ENCODE results near the gene YJU2.
"Not testable (repeated sequence)": the region's sequence is repeated elsewhere in the genome, so short reads cannot be mapped to it uniquely, and the experiment has no call there.

The YJU2 gene

GRCh38 chr19:4246767-4247593, at the start of gene YJU2:
Gene YJU2 (plus strand): TSS chr19:4247080. CDS start chr19:4247147, 67 bp downstream.
- peak; percentile 82 to 98 for DNase-seq

GRCh38 chr19:4197228-4197624, 49.7 kb upstream of the YJU2 start:
- DNase-seq = no peak

GRCh38 chr19:4197625-4198466, 49.0 kb upstream of the YJU2 start:
- DNase-seq = no peak

- no peak for DNase-seq
Observed at GRCh38 chr19:4198467-4199126, 48.3 kb upstream of the YJU2 start.

GRCh38 chr19:4199699-4200293, 47.1 kb upstream of the YJU2 start:
- DNase-seq = no peak

- no peak for DNase-seq
Observed at GRCh38 chr19:4200940-4201542, 45.8 kb upstream of the YJU2 start.

- DNase-seq = no peak
Observed at GRCh38 chr19:4201798-4202197, 45.1 kb upstream of the YJU2 start.

GRCh38 chr19:4206818-4207484, 39.9 kb upstream of the YJU2 start:
- DNase-seq = no peak

GRCh38 chr19:4208385-4209094, 38.3 kb upstream of the YJU2 start:
- no peak for DNase-seq

- DNase-seq = no peak
Observed at GRCh38 chr19:4210166-4210731, 36.6 kb upstream of the YJU2 start.

- no peak for DNase-seq
Observed at GRCh38 chr19:4213116-4213515, 33.8 kb upstream of the YJU2 start.

- DNase-seq = no peak
Observed at GRCh38 chr19:4215807-4216206, 31.1 kb upstream of the YJU2 start.

GRCh38 chr19:4216846-4217245, 30.0 kb upstream of the YJU2 start:
- no peak for DNase-seq

- no peak for DNase-seq
Observed at GRCh38 chr19:4217429-4218264, 29.2 kb upstream of the YJU2 start.

- not testable (repeated sequence) for DNase-seq
Observed at GRCh38 chr19:4218523-4218922, 28.4 kb upstream of the YJU2 start.

- no peak for DNase-seq
Observed at GRCh38 chr19:4220188-4220587, 26.7 kb upstream of the YJU2 start.

- DNase-seq = no peak
Observed at GRCh38 chr19:4224470-4224869, 22.4 kb upstream of the YJU2 start.

- no peak for DNase-seq
Observed at GRCh38 chr19:4225885-4226284, 21.0 kb upstream of the YJU2 start.

GRCh38 chr19:4227771-4228170, 19.1 kb upstream of the YJU2 start:
- DNase-seq = no peak

- DNase-seq = no peak
Observed at GRCh38 chr19:4228765-4229178, 18.1 kb upstream of the YJU2 start.
